Heart left ventricle (tissue), 13 donors: ENCODE measurements around the gene MMP10.

Experiments used
- POLR2A ChIP-seq, 2 donors: fragments of 450-650 bp; IDR thresholded peaks; one replicate each; pipeline ENCODE4 v1.6.1; 2017; ENCODE audit warnings: antibody characterized with exemption in 2 of 2, mild to moderate bottlenecking in 2 of 2, moderate library complexity in 2 of 2
- TF ChIP-seq, protein P1 (sequence below), 12 donors: fragments of 200-600 bp; sonication (generic) in 4 of 12; IDR thresholded peaks; one replicate each; pipeline versions ENCODE4 v1.5.0 to v1.8.0; 2018 to 2022; ENCODE audit warnings: antibody characterized with exemption in 12 of 12, mild to moderate bottlenecking in 5 of 12
- donor health status: ischemic (EF 13 %, LVEDD 7.1; RV severe dilation, severe dysfunction).
- donor health status: DM: no; HTN: yes; CAD: no.
- donor health status: DM: no; HTN: no; CAD: no.
- donor health status: ischemic (EF 25% LVEDD 6.9; RV normal size, moderate dysfunction).
- donor health status: ischemic (EF 25% LVEDD 5.7; RV mildly dilated, moderate dysfunction).
- donor health status: ischemic (EF 35%, LVEDD 5.7; RV mildly dilated, moderate dysfunction).
- donor health status: nonischemic (EF 11% LVEDD 7.7; RV severe dilation, severe dysfunction).
- donor health status: DM: yes; HTN: yes; CAD: no.
- donor health status: PGD.
- donor health status: ischemic (EF 29% LVEDD 5.4; RV normal size, mild dysfunction).
- donor health status: nonischemic (EF 23%, LVEDD 6.1; RV moderate dilation, normal function).

GRCh38 chr11:102802341-102802740, 21.9 kb upstream of the MMP10 start:
- TF ChIP-seq, protein P1, sequence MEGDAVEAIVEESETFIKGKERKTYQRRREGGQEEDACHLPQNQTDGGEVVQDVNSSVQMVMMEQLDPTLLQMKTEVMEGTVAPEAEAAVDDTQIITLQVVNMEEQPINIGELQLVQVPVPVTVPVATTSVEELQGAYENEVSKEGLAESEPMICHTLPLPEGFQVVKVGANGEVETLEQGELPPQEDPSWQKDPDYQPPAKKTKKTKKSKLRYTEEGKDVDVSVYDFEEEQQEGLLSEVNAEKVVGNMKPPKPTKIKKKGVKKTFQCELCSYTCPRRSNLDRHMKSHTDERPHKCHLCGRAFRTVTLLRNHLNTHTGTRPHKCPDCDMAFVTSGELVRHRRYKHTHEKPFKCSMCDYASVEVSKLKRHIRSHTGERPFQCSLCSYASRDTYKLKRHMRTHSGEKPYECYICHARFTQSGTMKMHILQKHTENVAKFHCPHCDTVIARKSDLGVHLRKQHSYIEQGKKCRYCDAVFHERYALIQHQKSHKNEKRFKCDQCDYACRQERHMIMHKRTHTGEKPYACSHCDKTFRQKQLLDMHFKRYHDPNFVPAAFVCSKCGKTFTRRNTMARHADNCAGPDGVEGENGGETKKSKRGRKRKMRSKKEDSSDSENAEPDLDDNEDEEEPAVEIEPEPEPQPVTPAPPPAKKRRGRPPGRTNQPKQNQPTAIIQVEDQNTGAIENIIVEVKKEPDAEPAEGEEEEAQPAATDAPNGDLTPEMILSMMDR (IDR thresholded peaks at IDR 0.05) = no peak
- no peak for TF ChIP-seq POLR2A (IDR thresholded peaks at IDR 0.05)
